ENCODE results near the gene KIFC1.

DNA sequence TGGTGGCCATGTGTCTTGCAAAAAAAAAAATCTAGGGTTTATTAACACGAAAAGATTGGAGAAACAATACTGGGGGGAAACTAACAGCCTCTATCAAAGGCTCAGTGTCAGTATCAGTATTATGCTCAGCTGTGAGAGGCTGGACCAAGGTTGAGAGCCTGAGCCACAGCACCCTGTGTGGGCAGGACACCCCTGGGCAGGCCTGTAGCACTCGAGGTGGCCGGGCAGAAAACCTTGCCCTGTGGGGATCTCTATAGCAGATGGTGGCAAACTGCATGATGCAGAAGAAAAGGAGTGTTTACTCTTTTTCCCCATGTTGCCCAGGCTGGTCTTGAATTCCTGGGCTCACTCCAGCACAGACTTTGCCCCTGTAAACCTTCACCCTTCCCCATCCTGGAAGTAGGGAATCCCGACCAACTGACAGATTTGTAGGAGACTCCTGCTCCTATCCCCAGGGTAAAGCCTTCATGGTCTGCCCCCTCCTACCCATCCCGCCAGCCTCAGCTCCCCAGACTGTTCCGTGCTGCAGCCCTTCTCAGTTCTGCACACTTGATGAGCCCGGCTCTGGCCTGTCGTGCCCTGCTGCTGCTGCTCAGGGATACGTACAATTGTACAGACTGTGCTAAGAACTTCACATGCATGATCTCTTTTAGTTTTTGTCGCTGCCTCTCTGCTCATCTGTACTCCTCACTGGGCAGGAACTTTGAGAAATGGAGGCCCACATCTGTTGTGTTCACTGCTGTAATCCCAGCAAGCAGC lies 8.0 kb upstream of the KIFC1 start:
- TF ChIP-seq, protein P1, sequence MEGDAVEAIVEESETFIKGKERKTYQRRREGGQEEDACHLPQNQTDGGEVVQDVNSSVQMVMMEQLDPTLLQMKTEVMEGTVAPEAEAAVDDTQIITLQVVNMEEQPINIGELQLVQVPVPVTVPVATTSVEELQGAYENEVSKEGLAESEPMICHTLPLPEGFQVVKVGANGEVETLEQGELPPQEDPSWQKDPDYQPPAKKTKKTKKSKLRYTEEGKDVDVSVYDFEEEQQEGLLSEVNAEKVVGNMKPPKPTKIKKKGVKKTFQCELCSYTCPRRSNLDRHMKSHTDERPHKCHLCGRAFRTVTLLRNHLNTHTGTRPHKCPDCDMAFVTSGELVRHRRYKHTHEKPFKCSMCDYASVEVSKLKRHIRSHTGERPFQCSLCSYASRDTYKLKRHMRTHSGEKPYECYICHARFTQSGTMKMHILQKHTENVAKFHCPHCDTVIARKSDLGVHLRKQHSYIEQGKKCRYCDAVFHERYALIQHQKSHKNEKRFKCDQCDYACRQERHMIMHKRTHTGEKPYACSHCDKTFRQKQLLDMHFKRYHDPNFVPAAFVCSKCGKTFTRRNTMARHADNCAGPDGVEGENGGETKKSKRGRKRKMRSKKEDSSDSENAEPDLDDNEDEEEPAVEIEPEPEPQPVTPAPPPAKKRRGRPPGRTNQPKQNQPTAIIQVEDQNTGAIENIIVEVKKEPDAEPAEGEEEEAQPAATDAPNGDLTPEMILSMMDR (conservative IDR thresholded peaks at IDR 0.05 in 1 of 2, IDR thresholded peaks at IDR 0.05 in 1 of 2; ENCODE audit: low read depth in 1 of 2, low read length in 2 of 2) = no peak
- no peak for TF ChIP-seq EZH2 (IDR thresholded peaks at IDR 0.05; ENCODE audit: low read length, missing control alignments)
